Measurements from ENCODE around the gene CES4A. TPM values are rescaled to one million over a fixed set of nuclear protein-coding genes. Genes with fewer than 3 reads are reported as not detected.

The CES4A gene
- total RNA-seq, 1 donor from 2014 or later: 1.2 TPM

DNA sequence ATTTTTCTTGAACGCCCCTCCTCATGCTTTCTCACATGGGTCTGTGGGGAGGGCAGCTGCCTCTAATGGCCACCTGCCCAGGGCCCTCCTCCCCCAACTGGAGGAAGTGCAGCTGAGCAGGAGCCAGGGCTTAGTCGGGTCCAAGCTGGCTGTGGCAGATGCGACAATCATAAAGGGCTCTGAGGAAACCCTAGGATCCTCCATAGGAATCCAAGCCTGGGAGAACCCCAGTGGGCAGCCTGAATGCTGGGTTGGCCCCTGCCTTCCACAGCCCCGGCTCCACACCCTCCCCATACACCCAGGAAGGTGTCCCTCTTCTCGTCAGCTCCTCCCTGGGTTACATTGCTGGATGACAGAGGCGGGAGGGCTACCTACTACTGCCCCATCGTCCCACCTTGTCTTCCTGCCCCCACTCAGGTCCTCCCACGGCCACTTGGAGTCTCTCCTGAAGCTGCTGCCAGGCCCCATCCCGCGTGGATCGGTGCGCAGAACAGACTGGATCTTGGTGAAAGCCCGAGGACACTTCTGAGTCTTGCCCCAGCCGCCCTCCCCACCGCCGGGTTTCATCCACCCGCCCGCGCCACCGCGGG, 24.9 kb downstream of the CES4A start:
- Histone ChIP-seq H3K9me3 (ENCODE audit: insufficient read depth, low read depth, low read length) (no peaks in the 10 kb centered on the region), H3K9ac (ENCODE audit: low read length) (peak overlapping the region; percentile 45), H3K4me3 (ENCODE audit: insufficient read depth, low read depth, low read length) (peak overlapping the region; percentile 45), H3K27me3 (ENCODE audit: insufficient read depth, low read length) (peaks cover 3% of the 10 kb centered on the region), H2AFZ (ENCODE audit: low read depth, low read length) (peak overlapping the region; percentile 75), H3K79me2 (ENCODE audit: insufficient read depth, low read length) (no peaks in the 10 kb centered on the region), H3K27ac (ENCODE audit: low read depth, low read length) (no peak overlapping the region), H3K4me1 (ENCODE audit: insufficient read depth, low read length) (peaks cover 14% of the 10 kb centered on the region), H3K4me2 (ENCODE audit: low read length) (peak overlapping the region; percentile 83), H4K20me1 (ENCODE audit: insufficient read depth, low read length) (no peaks in the 10 kb centered on the region), H3K36me3 (ENCODE audit: insufficient read depth, low read length) (no peaks in the 10 kb centered on the region)
- TF ChIP-seq, protein P1, sequence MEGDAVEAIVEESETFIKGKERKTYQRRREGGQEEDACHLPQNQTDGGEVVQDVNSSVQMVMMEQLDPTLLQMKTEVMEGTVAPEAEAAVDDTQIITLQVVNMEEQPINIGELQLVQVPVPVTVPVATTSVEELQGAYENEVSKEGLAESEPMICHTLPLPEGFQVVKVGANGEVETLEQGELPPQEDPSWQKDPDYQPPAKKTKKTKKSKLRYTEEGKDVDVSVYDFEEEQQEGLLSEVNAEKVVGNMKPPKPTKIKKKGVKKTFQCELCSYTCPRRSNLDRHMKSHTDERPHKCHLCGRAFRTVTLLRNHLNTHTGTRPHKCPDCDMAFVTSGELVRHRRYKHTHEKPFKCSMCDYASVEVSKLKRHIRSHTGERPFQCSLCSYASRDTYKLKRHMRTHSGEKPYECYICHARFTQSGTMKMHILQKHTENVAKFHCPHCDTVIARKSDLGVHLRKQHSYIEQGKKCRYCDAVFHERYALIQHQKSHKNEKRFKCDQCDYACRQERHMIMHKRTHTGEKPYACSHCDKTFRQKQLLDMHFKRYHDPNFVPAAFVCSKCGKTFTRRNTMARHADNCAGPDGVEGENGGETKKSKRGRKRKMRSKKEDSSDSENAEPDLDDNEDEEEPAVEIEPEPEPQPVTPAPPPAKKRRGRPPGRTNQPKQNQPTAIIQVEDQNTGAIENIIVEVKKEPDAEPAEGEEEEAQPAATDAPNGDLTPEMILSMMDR (IDR thresholded peaks at IDR 0.05; ENCODE audit: insufficient read depth, low read depth, low read length): no peak
- TF ChIP-seq EZH2 (IDR thresholded peaks at IDR 0.05; ENCODE audit: insufficient read depth, low read length): no peak
- Mint-ChIP-seq H3K4me1 (ENCODE audit: low read depth, unreplicated experiment) (peaks cover 3% of the 10 kb centered on the region), H3K9me3 (ENCODE audit: unreplicated experiment) (peaks cover 2% of the 10 kb centered on the region), H3K27me3 (ENCODE audit: low read depth, unreplicated experiment) (peaks cover 41% of the 10 kb centered on the region), H3K27ac (ENCODE audit: unreplicated experiment) (no peak overlapping the region), H3K36me3 (ENCODE audit: low read depth, unreplicated experiment) (peaks cover 4% of the 10 kb centered on the region), H3K4me3 (ENCODE audit: unreplicated experiment) (no peak overlapping the region)
- FAIRE-seq (no peak), DNase-seq (ENCODE audit: low read depth) (no peak)

GRCh38 chr16:67013823-67014633, 25.6 kb downstream of the CES4A start:
- no peaks in the 10 kb centered on the region for H3K36me3 ChIP-seq (ENCODE audit: insufficient read depth, low read length)
- no peak overlapping the region for H3K4me3 Mint-ChIP-seq (ENCODE audit: unreplicated experiment)
- peak overlapping the region; percentile 75 for H2AFZ ChIP-seq (ENCODE audit: low read depth, low read length)

More at GRCh38 chr16:67013823-67014633, 25.6 kb downstream of the CES4A start:
- Mint-ChIP-seq H3K9me3 (ENCODE audit: unreplicated experiment) (peaks cover 2% of the 10 kb centered on the region), H3K36me3 (ENCODE audit: low read depth, unreplicated experiment) (peaks cover 4% of the 10 kb centered on the region), H3K27me3 (ENCODE audit: low read depth, unreplicated experiment) (peaks cover 39% of the 10 kb centered on the region), H3K27ac (ENCODE audit: unreplicated experiment) (no peak overlapping the region), H3K4me1 (ENCODE audit: low read depth, unreplicated experiment) (peaks cover 3% of the 10 kb centered on the region)
- Histone ChIP-seq H3K27ac (ENCODE audit: low read depth, low read length) (no peak overlapping the region), H3K4me3 (ENCODE audit: insufficient read depth, low read depth, low read length) (peak overlapping the region; percentile 45), H3K4me2 (ENCODE audit: low read length) (peak overlapping the region; percentile 83), H3K4me1 (ENCODE audit: insufficient read depth, low read length) (peaks cover 14% of the 10 kb centered on the region), H3K9me3 (ENCODE audit: insufficient read depth, low read depth, low read length) (no peaks in the 10 kb centered on the region), H4K20me1 (ENCODE audit: insufficient read depth, low read length) (no peaks in the 10 kb centered on the region), H3K27me3 (ENCODE audit: insufficient read depth, low read length) (peaks cover 3% of the 10 kb centered on the region), H3K9ac (ENCODE audit: low read length) (peak overlapping the region; percentile 45), H3K79me2 (ENCODE audit: insufficient read depth, low read length) (no peaks in the 10 kb centered on the region)
- peak; percentile 18 for DNase-seq (ENCODE audit: low read depth)
- TF ChIP-seq EZH2 (IDR thresholded peaks at IDR 0.05; ENCODE audit: insufficient read depth, low read length): no peak
- TF ChIP-seq, protein P1 (IDR thresholded peaks at IDR 0.05; ENCODE audit: insufficient read depth, low read depth, low read length): no peak
- FAIRE-seq: no peak

Measured in astrocyte (in vitro differentiated cells and primary cell).